Transverse colon (tissue), 3 donors: Measurements from ENCODE around the gene BIRC6.

Experiments used
- CTCF ChIP-seq, 5 experiments: fragments of 200-600 bp in 3 of 5; fragments of 450-650 bp in 2 of 5; sonication (generic) in 3 of 5; IDR thresholded peaks; 1 replicate in 2 of 5; 2 replicates in 3 of 5; pipeline ENCODE4 v1.5.1; 2016 to 2017; ENCODE audit warnings: antibody characterized with exemption in 5 of 5, inconsistent platforms in 3 of 5, mild to moderate bottlenecking in 2 of 5, moderate library complexity in 1 of 5
- EP300 ChIP-seq: sonication (generic); formaldehyde crosslinking; IDR thresholded peaks from one replicate; pipeline ENCODE4 v1.6.1; 2017; ENCODE audit warnings: antibody characterized with exemption, low read depth
- POLR2A ChIP-seq: fragments of 450-650 bp; IDR thresholded peaks from one replicate; pipeline ENCODE4 v1.6.1; 2016; ENCODE audit warnings: antibody characterized with exemption, mild to moderate bottlenecking, moderate library complexity

- TF ChIP-seq EP300, result no peak
- no peak for TF ChIP-seq POLR2A
- no peak for TF ChIP-seq CTCF (IDR thresholded peaks at IDR 0.05)
Observed at GRCh38 chr2:32516567-32516966, 159.7 kb downstream of the BIRC6 start.
